Upper lobe of right lung (tissue), 1 donor: ENCODE measurements around the gene NOTCH2. TPM values are rescaled to one million over a fixed set of nuclear protein-coding genes. Genes with fewer than 3 reads are reported as not detected.

ENCODE experiments used
- ATAC-seq: fragments of 200-7000 bp; cut with Tn5 transposase; one replicate; pipeline ENCODE4 v1.9.1; 2020; ENCODE audit warnings: mild to moderate bottlenecking, moderate library complexity
- DNase-seq: peaks from one replicate; pipeline ENCODE4 v3.0.0-alpha.2; 2020
- H3K27ac ChIP-seq: fragments of 200-600 bp; one replicate; pipeline ENCODE4 v1.8.0; 2022
- H3K27me3 ChIP-seq: fragments of 200-600 bp; one replicate; pipeline ENCODE4 v1.8.0; 2022; ENCODE audit warnings: mild to moderate bottlenecking
- H3K36me3 ChIP-seq: fragments of 200-600 bp; one replicate; pipeline ENCODE4 v1.8.0; 2022
- H3K4me1 ChIP-seq: fragments of 200-600 bp; one replicate; pipeline ENCODE4 v1.8.0; 2022
- H3K4me3 ChIP-seq: fragments of 200-600 bp; one replicate; pipeline ENCODE4 v1.8.0; 2022; ENCODE audit warnings: mild to moderate bottlenecking
- H3K9me3 ChIP-seq: fragments of 200-600 bp; one replicate; pipeline ENCODE4 v1.8.0; 2022
- intact Hi-C: fragments of 100-400 bp; cut with DNase I; formaldehyde crosslinking; loops from one replicate; pipeline ENCODE4 v1.11.0; 2022
- total RNA-seq: library from RNA; stranded (reverse); fragmentation: NEBNext Ultra II Directional; extraction: Animal tissue kit (Norgen Biotek cat#: 25700); gene quantifications from one replicate; pipeline ENCODE4 v1.2.1, GENCODE V29; 2021
- TF ChIP-seq, protein P1 (sequence below): fragments of 200-600 bp; IDR thresholded peaks from one replicate; pipeline ENCODE4 v1.8.0; 2022; ENCODE audit warnings: antibody characterized with exemption
- donor health status: DM: no; HTN: yes; CAD: no; lungs with severe emphysema.

Gene NOTCH2
- total RNA-seq, 1 donor from 2014 or later: 97.3 TPM

DNA sequence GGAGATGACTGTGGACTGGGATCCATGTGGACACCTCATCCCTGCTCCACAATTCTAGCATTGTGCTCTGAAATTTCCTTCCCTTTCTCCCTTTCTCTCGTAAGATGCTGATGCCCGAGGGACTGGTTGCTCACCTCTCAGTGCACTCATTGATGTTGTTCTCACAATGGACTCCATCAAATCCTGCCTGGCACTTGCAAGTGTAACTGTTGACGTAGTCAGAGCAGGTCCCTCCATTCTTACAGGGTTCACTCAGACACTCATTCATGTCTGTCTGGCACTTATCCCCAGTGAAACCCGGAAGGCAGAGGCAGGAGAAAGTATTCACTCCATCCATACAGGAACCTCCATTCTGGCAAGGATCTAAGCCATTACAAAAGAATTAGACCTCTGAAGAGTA lies 128.1 kb downstream of the NOTCH2 start:
- Histone ChIP-seq H3K4me3 (no peak overlapping the region), H3K36me3 (peaks cover 57% of the 10 kb centered on the region), H3K9me3 (no peaks in the 10 kb centered on the region), H3K4me1 (no peaks in the 10 kb centered on the region), H3K27me3 (no peaks in the 10 kb centered on the region), H3K27ac (no peak overlapping the region)
- TF ChIP-seq, protein P1, sequence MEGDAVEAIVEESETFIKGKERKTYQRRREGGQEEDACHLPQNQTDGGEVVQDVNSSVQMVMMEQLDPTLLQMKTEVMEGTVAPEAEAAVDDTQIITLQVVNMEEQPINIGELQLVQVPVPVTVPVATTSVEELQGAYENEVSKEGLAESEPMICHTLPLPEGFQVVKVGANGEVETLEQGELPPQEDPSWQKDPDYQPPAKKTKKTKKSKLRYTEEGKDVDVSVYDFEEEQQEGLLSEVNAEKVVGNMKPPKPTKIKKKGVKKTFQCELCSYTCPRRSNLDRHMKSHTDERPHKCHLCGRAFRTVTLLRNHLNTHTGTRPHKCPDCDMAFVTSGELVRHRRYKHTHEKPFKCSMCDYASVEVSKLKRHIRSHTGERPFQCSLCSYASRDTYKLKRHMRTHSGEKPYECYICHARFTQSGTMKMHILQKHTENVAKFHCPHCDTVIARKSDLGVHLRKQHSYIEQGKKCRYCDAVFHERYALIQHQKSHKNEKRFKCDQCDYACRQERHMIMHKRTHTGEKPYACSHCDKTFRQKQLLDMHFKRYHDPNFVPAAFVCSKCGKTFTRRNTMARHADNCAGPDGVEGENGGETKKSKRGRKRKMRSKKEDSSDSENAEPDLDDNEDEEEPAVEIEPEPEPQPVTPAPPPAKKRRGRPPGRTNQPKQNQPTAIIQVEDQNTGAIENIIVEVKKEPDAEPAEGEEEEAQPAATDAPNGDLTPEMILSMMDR: no peak
- intact Hi-C loops: no loop called here
- ATAC-seq: no peak
- DNase-seq: no peak

DNA sequence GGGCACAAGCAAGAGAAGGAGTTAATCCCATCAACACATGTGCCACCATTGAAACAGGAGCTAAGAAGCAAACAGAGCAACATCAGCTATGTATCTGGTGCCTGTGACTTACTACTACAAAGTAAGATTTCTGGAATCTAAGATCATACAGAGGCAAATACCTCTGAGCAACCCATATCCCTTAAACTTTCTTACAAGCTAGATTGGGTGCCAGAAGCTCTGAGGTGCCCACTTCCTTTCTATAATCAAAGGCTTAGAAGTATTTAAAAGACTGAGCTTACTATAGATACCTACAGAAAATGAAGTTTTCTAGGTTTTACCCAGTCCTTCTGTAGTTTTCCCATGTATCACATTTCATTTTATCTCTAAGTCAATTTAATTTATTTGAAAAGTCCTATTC lies 128.8 kb downstream of the NOTCH2 start:
- intact Hi-C loops: no loop called here
- Histone ChIP-seq H3K9me3 (no peaks in the 10 kb centered on the region), H3K36me3 (peaks cover 64% of the 10 kb centered on the region), H3K27ac (no peak overlapping the region), H3K27me3 (no peaks in the 10 kb centered on the region), H3K4me3 (no peak overlapping the region), H3K4me1 (no peaks in the 10 kb centered on the region)
- ATAC-seq (no peak), DNase-seq (no peak)
- TF ChIP-seq, protein P1: no peak

DNA sequence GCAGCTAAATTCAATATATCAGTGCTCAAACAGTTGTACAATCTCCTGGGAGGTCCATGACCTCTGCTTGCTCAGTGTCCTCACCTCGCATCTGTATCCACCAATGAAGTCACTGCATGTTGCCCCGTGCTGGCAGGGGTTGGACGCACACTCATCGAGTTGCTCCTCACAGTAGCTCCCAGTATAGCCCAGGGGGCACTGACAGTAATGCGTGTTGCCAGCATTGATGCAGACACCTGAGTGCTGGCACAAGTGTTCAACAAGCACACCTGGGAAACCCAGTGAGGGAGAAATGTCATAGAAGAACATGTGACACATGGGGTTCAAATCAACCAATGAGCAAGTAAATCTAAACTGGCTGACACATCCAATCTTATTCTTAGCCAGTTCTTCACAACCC lies 132.3 kb downstream of the NOTCH2 start:
- ATAC-seq (no peak), DNase-seq (no peak)
- H3K4me1 ChIP-seq: no peaks in the 10 kb centered on the region
- no peaks in the 10 kb centered on the region for H3K27me3 ChIP-seq
- no peak overlapping the region for H3K4me3 ChIP-seq
- no peaks in the 10 kb centered on the region for H3K9me3 ChIP-seq
- intact Hi-C loops: no loop called here
- peaks cover 89% of the 10 kb centered on the region for H3K36me3 ChIP-seq
- TF ChIP-seq, protein P1: no peak
- H3K27ac ChIP-seq: no peak overlapping the region

DNA sequence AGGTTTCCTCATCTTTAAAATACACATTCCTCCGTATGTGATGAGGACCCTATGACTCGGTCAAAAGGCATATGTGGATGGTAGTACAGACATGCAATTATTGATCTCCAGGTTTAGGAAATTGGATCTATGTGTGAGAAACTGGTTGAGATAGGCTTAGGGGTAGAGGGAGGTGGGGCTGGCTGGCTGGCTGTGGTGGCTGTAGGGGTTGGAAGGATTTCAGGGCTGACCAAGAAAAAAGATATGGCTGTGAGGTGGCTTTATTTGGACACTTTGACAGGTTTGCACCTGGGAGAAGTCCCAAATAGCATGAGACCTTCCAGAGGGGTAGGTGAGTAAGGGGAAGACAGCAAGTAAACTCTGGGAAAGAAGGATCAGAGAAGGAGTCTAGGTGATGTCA lies 133.5 kb downstream of the NOTCH2 start:
- peaks cover 76% of the 10 kb centered on the region for H3K36me3 ChIP-seq

DNA sequence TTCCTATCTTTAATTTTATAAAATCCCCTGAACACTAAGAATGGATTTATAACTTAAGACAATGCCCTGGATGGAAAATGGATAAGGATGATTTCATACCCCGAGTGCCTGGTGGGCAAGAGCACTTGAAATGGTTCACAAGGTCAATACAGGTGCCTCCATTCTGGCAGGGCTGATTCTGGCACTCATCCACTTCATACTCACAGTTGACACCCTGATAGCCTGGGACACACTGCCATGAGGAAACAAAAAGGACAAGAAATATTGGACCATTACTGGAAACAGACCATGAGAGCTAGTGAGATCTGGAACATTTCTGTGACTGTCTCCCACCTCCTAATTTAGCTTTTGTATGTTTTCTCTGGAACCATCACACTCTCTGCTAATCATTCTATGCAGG lies 134.1 kb downstream of the NOTCH2 start:
- Histone ChIP-seq H3K9me3 (no peaks in the 10 kb centered on the region), H3K36me3 (peaks cover 72% of the 10 kb centered on the region), H3K27me3 (no peaks in the 10 kb centered on the region), H3K4me1 (no peaks in the 10 kb centered on the region), H3K27ac (no peak overlapping the region), H3K4me3 (no peak overlapping the region)
- intact Hi-C loops: no loop called here
- ATAC-seq (no peak), DNase-seq (no peak)
- TF ChIP-seq, protein P1: no peak

More for the DNA sequence above, 133.5 kb downstream of the NOTCH2 start:
- no peaks in the 10 kb centered on the region for H3K9me3 ChIP-seq
- H3K27me3 ChIP-seq: no peaks in the 10 kb centered on the region
- H3K4me3 ChIP-seq: no peak overlapping the region
- no peak overlapping the region for H3K27ac ChIP-seq
- H3K4me1 ChIP-seq: no peaks in the 10 kb centered on the region
- DNase-seq (no peak), ATAC-seq (no peak)
- TF ChIP-seq, protein P1: no peak
- intact Hi-C loops: no loop called here

DNA sequence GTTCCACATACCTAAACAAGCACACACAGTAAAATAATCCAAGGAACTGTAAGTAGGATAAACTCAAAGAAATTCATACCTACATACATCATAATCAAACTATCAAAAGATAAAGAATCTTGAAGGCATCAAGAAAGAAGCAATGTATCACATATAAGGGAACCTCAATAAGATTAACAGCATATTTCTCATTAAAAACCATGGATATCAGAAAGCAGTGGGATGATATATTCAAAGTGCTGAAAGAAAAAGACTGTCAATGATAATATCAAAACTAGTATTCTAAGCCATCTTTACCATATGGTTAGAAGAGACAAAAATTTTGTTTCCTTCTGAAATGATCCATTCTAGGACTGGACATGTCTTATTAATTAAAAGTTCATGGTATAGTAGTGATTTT lies 136.1 kb downstream of the NOTCH2 start:
- Histone ChIP-seq H3K27me3 (no peaks in the 10 kb centered on the region), H3K27ac (no peak overlapping the region), H3K4me1 (no peaks in the 10 kb centered on the region), H3K9me3 (no peaks in the 10 kb centered on the region), H3K36me3 (peaks cover 72% of the 10 kb centered on the region), H3K4me3 (no peak overlapping the region)
- TF ChIP-seq, protein P1: no peak
- ATAC-seq (no peak), DNase-seq (no peak)
- intact Hi-C loops: no loop called here
